Measurements from ENCODE around the gene RAB28.

Gene RAB28

DNA sequence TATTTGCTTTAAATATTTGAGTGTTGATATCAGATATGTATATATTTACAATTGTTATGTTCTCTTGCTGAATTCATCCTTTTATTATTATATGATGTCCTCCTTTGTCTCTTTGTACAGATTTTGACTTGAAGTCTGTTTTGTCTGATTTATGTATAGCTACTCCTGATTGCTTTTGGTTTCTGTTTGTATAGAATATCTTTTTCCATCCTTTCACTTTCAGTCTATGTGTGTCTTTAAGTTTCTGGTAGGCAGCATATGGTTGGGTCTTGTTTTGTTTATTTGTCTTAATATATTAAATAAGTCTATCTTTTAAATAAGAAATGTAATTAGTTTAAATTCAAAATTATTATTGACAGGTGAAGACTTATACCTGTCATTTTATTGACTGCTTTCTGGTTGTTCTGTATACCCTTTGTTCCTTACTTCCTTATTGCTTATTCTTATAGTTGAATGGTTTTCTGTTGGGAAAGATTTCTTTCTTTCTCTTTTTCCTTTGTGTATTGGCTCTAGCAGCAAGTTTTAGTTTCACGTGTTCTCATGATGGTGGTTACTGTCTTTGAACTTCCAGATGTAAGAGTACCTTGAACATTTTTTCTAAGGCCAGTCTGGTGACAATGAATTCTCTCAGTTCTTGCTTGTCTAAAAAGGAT, 31.1 kb downstream of the RAB28 start:
- no peak overlapping the region for H3K4me3 ChIP-seq (ENCODE audit: low read length)
- no peak for DNase-seq (ENCODE audit: low read depth)
- no peak for TF ChIP-seq CTCF (conservative IDR thresholded peaks at IDR 0.05; ENCODE audit: low read depth, low read length)

GRCh38 chr4:13449590-13449989, 34.5 kb downstream of the RAB28 start:
- no peak for DNase-seq (ENCODE audit: low read depth)
- no peak for TF ChIP-seq CTCF (conservative IDR thresholded peaks at IDR 0.05; ENCODE audit: low read depth, low read length)
- no peak overlapping the region for H3K4me3 ChIP-seq (ENCODE audit: low read length)

DNA sequence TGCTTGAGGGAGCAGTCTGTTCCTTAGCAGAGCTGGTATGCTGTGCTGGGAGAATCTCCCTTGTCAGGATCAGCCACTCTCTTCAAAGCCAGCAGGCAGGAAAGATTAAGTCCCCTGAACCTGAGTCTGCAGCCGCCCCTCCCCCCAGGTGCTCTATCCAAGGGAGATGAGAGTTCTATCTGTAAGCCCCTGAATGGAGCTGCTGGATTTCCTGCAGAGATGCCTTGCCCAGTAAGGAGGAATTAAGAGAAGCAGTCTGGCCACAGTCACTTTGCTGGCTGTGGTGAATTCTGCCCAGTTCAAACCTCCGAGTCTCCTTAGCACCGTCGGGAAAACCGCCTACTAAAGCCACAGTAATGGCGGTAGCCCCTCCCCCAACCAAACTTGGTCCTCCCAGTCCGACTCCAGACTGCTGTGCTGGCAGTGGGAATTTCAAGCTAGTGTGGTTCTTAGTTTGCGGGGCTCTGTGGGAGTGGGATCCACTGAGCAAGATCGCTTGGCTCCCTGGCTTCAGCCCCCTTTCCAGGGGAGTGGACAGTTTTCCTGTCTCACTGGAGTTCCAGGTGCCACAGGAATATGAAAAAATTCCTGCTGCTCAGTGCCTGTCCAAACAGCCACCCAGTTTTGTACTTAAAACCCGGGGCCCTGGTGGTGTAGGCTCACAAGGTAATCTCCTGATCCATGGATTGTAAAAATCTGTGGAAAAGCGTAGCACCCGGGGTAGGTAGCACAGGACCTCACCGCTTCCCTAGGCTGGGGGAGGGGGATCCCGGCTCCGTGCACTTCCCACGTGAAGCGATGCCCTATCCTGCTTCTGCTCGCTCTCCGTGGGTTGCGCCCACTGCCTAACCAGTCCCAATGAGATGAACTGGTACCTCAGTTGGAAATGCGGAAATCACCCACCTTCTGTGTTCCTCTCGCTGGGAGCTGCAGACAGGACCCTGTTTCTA, 38.0 kb downstream of the RAB28 start:
- no peak for DNase-seq (ENCODE audit: low read depth)
- H3K4me3 ChIP-seq (ENCODE audit: low read length), result no peak overlapping the region
- no peak for TF ChIP-seq CTCF (conservative IDR thresholded peaks at IDR 0.05; ENCODE audit: low read depth, low read length)

DNA sequence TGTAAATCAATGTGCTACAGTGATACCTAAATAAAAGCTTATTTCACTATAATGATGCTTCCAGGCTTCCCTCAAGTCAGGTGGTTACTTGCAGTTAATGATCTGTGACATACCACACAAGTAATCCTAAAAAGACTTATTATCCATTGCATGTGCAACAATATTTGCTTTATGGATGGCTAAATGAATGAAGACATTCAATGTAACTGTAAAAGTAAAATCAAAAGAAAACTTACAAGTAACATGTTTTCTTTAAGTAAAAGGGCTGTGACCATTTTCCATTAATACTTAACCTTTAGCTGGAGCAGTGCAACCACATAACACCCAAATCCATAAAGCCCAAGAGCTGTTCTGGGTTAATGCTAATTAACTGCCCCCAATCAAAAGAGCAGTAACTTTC, 42.6 kb downstream of the RAB28 start:
- no peak for DNase-seq (ENCODE audit: low read depth)
- no peak for TF ChIP-seq CTCF (conservative IDR thresholded peaks at IDR 0.05; ENCODE audit: low read depth, low read length)
- H3K4me3 ChIP-seq (ENCODE audit: low read length), result no peak overlapping the region

DNA sequence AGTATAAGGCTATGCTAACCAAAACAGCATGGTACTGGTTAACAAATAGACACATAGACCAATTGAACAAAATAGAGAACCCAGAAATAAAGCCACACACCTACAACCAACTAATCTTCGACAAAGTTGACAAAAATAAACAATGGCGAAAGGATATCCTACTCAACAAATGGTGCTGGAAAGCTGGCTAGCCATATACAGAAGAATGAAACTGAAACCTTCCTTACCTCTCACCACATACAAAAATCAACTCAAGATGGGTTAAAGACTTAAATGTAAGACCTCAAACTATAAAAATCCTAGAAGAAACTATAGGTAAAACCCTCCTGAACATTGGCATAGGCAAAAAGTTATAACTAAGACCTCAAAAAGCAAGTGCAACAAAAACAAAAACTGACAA, 47.2 kb downstream of the RAB28 start:
- no peak for TF ChIP-seq CTCF (conservative IDR thresholded peaks at IDR 0.05; ENCODE audit: low read depth, low read length)
- no peak overlapping the region for H3K4me3 ChIP-seq (ENCODE audit: low read length)
- DNase-seq (ENCODE audit: low read depth), result no peak

DNA sequence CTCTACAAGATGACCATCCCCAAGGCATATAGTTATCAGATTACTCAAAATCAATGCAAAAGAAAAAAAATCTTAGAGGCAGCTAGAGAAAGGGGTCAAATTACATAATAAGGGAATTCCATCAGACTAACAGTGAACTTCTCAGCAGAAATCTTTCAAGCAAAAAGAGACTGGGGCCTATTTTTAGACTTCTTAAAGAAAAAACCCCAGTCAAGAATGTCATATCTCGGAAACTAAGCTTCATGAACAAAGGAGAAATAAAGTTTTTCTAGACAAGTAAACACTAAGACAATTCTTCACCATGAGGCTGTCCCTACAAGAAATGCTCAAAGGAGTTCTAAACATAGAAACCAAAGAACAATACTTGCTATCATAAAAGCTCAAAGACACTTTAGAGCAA, 51.7 kb downstream of the RAB28 start:
- TF ChIP-seq CTCF (conservative IDR thresholded peaks at IDR 0.05; ENCODE audit: low read depth, low read length), result no peak
- peak; percentile 18 for DNase-seq (ENCODE audit: low read depth)
- H3K4me3 ChIP-seq (ENCODE audit: low read length), result no peak overlapping the region
